SK-N-SH (cell line): ENCODE data around the gene SLC25A29. TPM values are rescaled to one million over a fixed set of nuclear protein-coding genes. Genes with fewer than 3 reads are reported as not detected.

Experiments used
- CTCF ChIA-PET: fragments of 300-600, 350-600 bp; formaldehyde crosslinking; extraction: SDS; loops from one replicate; lab custom pipeline; 2021; lab: Yijun Ruan, JAX
- POLR2A ChIA-PET: fragments of 350-600 bp; sonication (Branson Sonifier 250); formaldehyde crosslinking; extraction: SDS; loops from one replicate; lab custom pipeline; 2020; ENCODE audit warnings: antibody characterized with exemption, inconsistent platforms; lab: Yijun Ruan, JAX
- DNase-seq: peaks from one replicate; pipeline ENCODE4 v3.0.0; 2012
- H2AFZ ChIP-seq: fragments of 200-600 bp; sonication (generic); 2 replicates; pipeline ENCODE4 v1.8.1; 2016; ENCODE audit warnings: antibody characterized with exemption, mild to moderate bottlenecking, low read depth
- H3F3A ChIP-seq: fragments of 200-600 bp; sonication (generic); replicated peaks from 2 replicates; pipeline ENCODE3; 2016; ENCODE audit warnings: antibody characterized with exemption, mild to moderate bottlenecking; ENCODE audit not compliant: insufficient read depth
- H3K27ac ChIP-seq, 2 experiments: fragments of 200-500 bp in 1 of 2; fragments of 200-600 bp in 1 of 2; sonication (Bioruptor generic) in 1 of 2; sonication (generic), shearing (Covaris generic) in 1 of 2; 2 replicates each; pipeline versions ENCODE4 v1.5.1 to v1.6.1; 2014 to 2016; ENCODE audit warnings: low read depth in 2 of 2, inconsistent platforms in 1 of 2, low read length in 1 of 2, mild to moderate bottlenecking in 1 of 2, mixed read lengths in 1 of 2
- H3K27me3 ChIP-seq: fragments of 200-600 bp; sonication (generic), shearing (Covaris generic); 2 replicates; pipeline ENCODE4 v1.6.1; 2016; ENCODE audit warnings: mixed run types; ENCODE audit not compliant: insufficient read depth
- H3K36me3 ChIP-seq, 2 experiments: fragments of 200-500 bp in 1 of 2; fragments of 200-600 bp in 1 of 2; sonication (Bioruptor generic) in 1 of 2; sonication (generic) in 1 of 2; replicated peaks in 1 of 2; 2 replicates each; pipeline versions ENCODE3 to v1.5.1; 2014 to 2016; ENCODE audit warnings: low read length in 1 of 2, mild to moderate bottlenecking in 1 of 2; ENCODE audit not compliant: insufficient read depth in 2 of 2, control insufficient read depth in 1 of 2
- H3K4me1 ChIP-seq, 2 experiments: fragments of 200-500 bp in 1 of 2; fragments of 200-600 bp in 1 of 2; sonication (Bioruptor generic) in 1 of 2; sonication (generic), shearing (Covaris generic) in 1 of 2; 2 replicates each; pipeline versions ENCODE4 v1.5.1 to v1.6.1; 2014 to 2016; ENCODE audit warnings: low read depth in 1 of 2, low read length in 1 of 2, mixed run types in 1 of 2; ENCODE audit not compliant: insufficient read depth in 2 of 2, control insufficient read depth in 1 of 2
- H3K4me2 ChIP-seq: fragments of 200-600 bp; sonication (generic), shearing (Covaris generic); 2 replicates; pipeline ENCODE4 v1.6.1; 2017; ENCODE audit warnings: mixed run types
- H3K4me3 ChIP-seq, 2 experiments: fragments of 200-500 bp in 1 of 2; fragments of 200-600 bp in 1 of 2; sonication (Bioruptor generic) in 1 of 2; sonication (generic), shearing (Covaris generic) in 1 of 2; 2 replicates each; pipeline versions ENCODE4 v1.5.1 to v1.8.1; 2014 to 2016; ENCODE audit warnings: low read depth in 2 of 2, inconsistent platforms in 1 of 2, low read length in 1 of 2, mild to moderate bottlenecking in 1 of 2, mixed read lengths in 1 of 2, moderate library complexity in 1 of 2
- H3K79me2 ChIP-seq: fragments of 200-600 bp; sonication (generic); 2 replicates; pipeline ENCODE4 v1.8.1; 2017; ENCODE audit warnings: mild to moderate bottlenecking; ENCODE audit not compliant: insufficient read depth
- H3K9ac ChIP-seq: fragments of 200-600 bp; sonication (generic); 2 replicates; pipeline ENCODE4 v1.6.1; 2017; ENCODE audit warnings: mixed run types
- H3K9me2 ChIP-seq: fragments of 200-600 bp; sonication (generic); 2 replicates; pipeline ENCODE4 v1.6.1; 2017; ENCODE audit warnings: mixed run types
- H3K9me3 ChIP-seq: fragments of 200-600 bp; sonication (generic); 2 replicates; pipeline ENCODE4 v1.6.1; 2017; ENCODE audit warnings: mixed run types, mild to moderate bottlenecking, moderate library complexity
- H4K20me1 ChIP-seq: fragments of 200-600 bp; sonication (generic); 2 replicates; pipeline ENCODE4 v1.6.1; 2017; ENCODE audit warnings: mild to moderate bottlenecking, mixed run types; ENCODE audit not compliant: insufficient read depth
- ELF1 ChIP-seq: IDR thresholded peaks from 2 replicates; pipeline ENCODE4 v1.4.0; 2012
- EP300 ChIP-seq, 2 experiments: IDR thresholded peaks; 2 replicates each; pipeline versions ENCODE4 v1.4.0 to v1.6.1; 2012; ENCODE audit warnings: borderline replicate concordance in 1 of 2, low read depth in 1 of 2, low read length in 1 of 2
- FOSL2 ChIP-seq: IDR thresholded peaks from 2 replicates; pipeline ENCODE4 v1.4.0; 2012; ENCODE audit warnings: low read depth, mild to moderate bottlenecking, moderate library complexity, borderline replicate concordance
- FOXJ3 ChIP-seq: sonication (generic); formaldehyde crosslinking; IDR thresholded peaks from 2 replicates; pipeline ENCODE4 v1.5.1; 2020; ENCODE audit warnings: mild to moderate bottlenecking, missing genetic modification reagents
- GABPA ChIP-seq: IDR thresholded peaks from 2 replicates; pipeline ENCODE4 v1.4.0; 2012; ENCODE audit warnings: low read depth, mild to moderate bottlenecking
- GATA2 ChIP-seq: sonication (generic); formaldehyde crosslinking; IDR thresholded peaks from 2 replicates; pipeline ENCODE4 v1.5.0; 2020; ENCODE audit warnings: mild to moderate bottlenecking, missing genetic modification reagents
- IRF3 ChIP-seq: fragments of 150-350 bp; IDR thresholded peaks from 2 replicates; pipeline ENCODE4 v1.6.1; 2016; ENCODE audit warnings: mild to moderate bottlenecking, low read depth, low read length
- MAX ChIP-seq: IDR thresholded peaks from 2 replicates; pipeline ENCODE4 v1.4.0; 2012; ENCODE audit warnings: low read depth
- MEF2A ChIP-seq: IDR thresholded peaks from 2 replicates; pipeline ENCODE4 v1.4.0; 2012; ENCODE audit warnings: low read depth, borderline replicate concordance
- PBX3 ChIP-seq: IDR thresholded peaks from 2 replicates; pipeline ENCODE4; 2012
- POLR2AphosphoS5 ChIP-seq: IDR thresholded peaks from 2 replicates; pipeline ENCODE4 v1.6.1; 2012; ENCODE audit warnings: low read depth, low read length
- RAD21 ChIP-seq: IDR thresholded peaks from 2 replicates; pipeline ENCODE4 v1.6.1; 2012; ENCODE audit warnings: mild to moderate bottlenecking, low read length
- RCOR1 ChIP-seq: fragments of 150-350 bp; IDR thresholded peaks from 2 replicates; pipeline ENCODE4 v1.6.1; 2017; ENCODE audit warnings: antibody characterized with exemption, low read length
- RFX5 ChIP-seq: IDR thresholded peaks from 2 replicates; pipeline ENCODE4 v1.6.1; 2012; ENCODE audit warnings: mild to moderate bottlenecking, improper control_type of control experiment, low read length
- SIN3A ChIP-seq: IDR thresholded peaks from 2 replicates; pipeline ENCODE4 v1.6.1; 2012; ENCODE audit warnings: low read depth, mild to moderate bottlenecking, low read length, moderate library complexity, borderline replicate concordance
- SMC3 ChIP-seq: IDR thresholded peaks from 2 replicates; pipeline ENCODE4 v1.6.1; 2012; ENCODE audit warnings: low read depth, low read length, improper control_type of control experiment
- TCF12 ChIP-seq: IDR thresholded peaks from 2 replicates; pipeline ENCODE4 v1.4.0; 2012
- TEAD4 ChIP-seq: IDR thresholded peaks from 2 replicates; pipeline ENCODE4 v1.4.0; 2012; ENCODE audit warnings: mild to moderate bottlenecking, borderline replicate concordance; ENCODE audit not compliant: insufficient read depth
- YY1 ChIP-seq: IDR thresholded peaks from 2 replicates; pipeline ENCODE4 v1.4.0; 2012; ENCODE audit warnings: low read depth, mild to moderate bottlenecking
- ZBTB33 ChIP-seq: IDR thresholded peaks from 2 replicates; pipeline ENCODE4 v1.4.0; 2012; ENCODE audit warnings: low read depth, borderline replicate concordance
- WGBS: methylation state at CpG from one replicate; pipeline ENCODE4 v1.1.6; 2017; ENCODE audit warnings: low lambda C conversion rate; 5-methylcytosine and 5-hydroxymethylcytosine counted together
- polyA plus RNA-seq, 3 experiments: library from polyadenylated mRNA; depleted of rRNA; stranded (reverse); fragments of >200 nt; gene quantifications; 2 replicates each; pipeline ENCODE4 v1.2.3, GENCODE V29; 2012
- TF ChIP-seq, protein P1 (sequence below): fragments of 200-600 bp; sonication (generic); IDR thresholded peaks from 2 replicates; pipeline ENCODE4 v1.6.1; 2017; ENCODE audit warnings: antibody characterized with exemption, mild to moderate bottlenecking, moderate library complexity

The SLC25A29 gene
- polyA plus RNA-seq, 1 of the 3 experiments (the other 2 are of a cell fraction) = 66.9 TPM

- CTCF ChIA-PET = interaction anchor here (0.6 to 1.3 kb wide), 2 partner anchors 47 to 83 kb away, joined by 3 read pairs; no protein-coding TSS in a partner anchor
- H3K27ac ChIP-seq = no peak overlapping the region
- H3K27me3 ChIP-seq = no peaks in the 10 kb centered on the region
- no peaks in the 10 kb centered on the region for H3K9me2 ChIP-seq
- no peaks in the 10 kb centered on the region for H3K79me2 ChIP-seq
- H3F3A ChIP-seq = no peaks in the 10 kb centered on the region
- DNase-seq = no peak
- WGBS = 10% methylated on average over 1 of the region's 11 CpGs
- H2AFZ ChIP-seq = no peak overlapping the region
- H3K36me3 ChIP-seq = peaks cover 4 to 6% of the 10 kb centered on the region in 2 experiments
- H3K4me2 ChIP-seq = no peak overlapping the region
- no peaks in the 10 kb centered on the region for H4K20me1 ChIP-seq
- no peak for TF ChIP-seq EP300 (IDR thresholded peaks at IDR 0.05; ENCODE audit: borderline replicate concordance in 1 of 2, low read depth in 1 of 2, low read length in 1 of 2)
- no peak for TF ChIP-seq TEAD4
- TF ChIP-seq FOXJ3 (CRISPR knock-in tag) = no peak
- no peak for TF ChIP-seq PBX3
- no peak for TF ChIP-seq SMC3
- no peak for TF ChIP-seq RFX5
- no peak for TF ChIP-seq GATA2 (CRISPR knock-in tag)
- TF ChIP-seq RCOR1 = no peak
- TF ChIP-seq GABPA = no peak
- H3K4me3 ChIP-seq = no peak overlapping the region
- POLR2A ChIA-PET = interaction anchor here (0.6 kb wide), 1 partner anchor 79 kb away, joined by 3 read pairs; no protein-coding TSS in a partner anchor
- H3K9me3 ChIP-seq = no peaks in the 10 kb centered on the region
- H3K4me1 ChIP-seq = no peaks in the 10 kb centered on the region; a peak in 1 of 4 replicates
- no peak overlapping the region for H3K9ac ChIP-seq
Measured at GRCh38 chr14:100330007-100330344, 23.7 kb upstream of the SLC25A29 start.

GRCh38 chr14:100329233-100330006 lies 23.2 kb upstream of the SLC25A29 start:
- Histone ChIP-seq H3K36me3 (peaks cover 0 to 2% of the 10 kb centered on the region in 2 experiments), H3K9me3 (no peaks in the 10 kb centered on the region), H2AFZ (no peak overlapping the region), H3K9ac (no peak overlapping the region), H3K4me1 (no peaks in the 10 kb centered on the region; a peak in 1 of 4 replicates), H3K4me3 (no peak overlapping the region), H3K27ac (no peak overlapping the region), H3F3A (no peaks in the 10 kb centered on the region), H4K20me1 (no peaks in the 10 kb centered on the region), H3K4me2 (no peak overlapping the region), H3K27me3 (no peaks in the 10 kb centered on the region), H3K9me2 (no peaks in the 10 kb centered on the region), H3K79me2 (no peaks in the 10 kb centered on the region)
- DNase-seq = no peak
- POLR2A ChIA-PET = no interaction called here
- CTCF ChIA-PET = interaction anchor here (0.6 to 1.3 kb wide), 2 partner anchors 48 to 83 kb away, joined by 3 read pairs; no protein-coding TSS in a partner anchor
- WGBS = 85% methylated on average over 22 of the region's 36 CpGs
- TF ChIP-seq GATA2 (CRISPR knock-in tag) = no peak
- TF ChIP-seq, protein P1, sequence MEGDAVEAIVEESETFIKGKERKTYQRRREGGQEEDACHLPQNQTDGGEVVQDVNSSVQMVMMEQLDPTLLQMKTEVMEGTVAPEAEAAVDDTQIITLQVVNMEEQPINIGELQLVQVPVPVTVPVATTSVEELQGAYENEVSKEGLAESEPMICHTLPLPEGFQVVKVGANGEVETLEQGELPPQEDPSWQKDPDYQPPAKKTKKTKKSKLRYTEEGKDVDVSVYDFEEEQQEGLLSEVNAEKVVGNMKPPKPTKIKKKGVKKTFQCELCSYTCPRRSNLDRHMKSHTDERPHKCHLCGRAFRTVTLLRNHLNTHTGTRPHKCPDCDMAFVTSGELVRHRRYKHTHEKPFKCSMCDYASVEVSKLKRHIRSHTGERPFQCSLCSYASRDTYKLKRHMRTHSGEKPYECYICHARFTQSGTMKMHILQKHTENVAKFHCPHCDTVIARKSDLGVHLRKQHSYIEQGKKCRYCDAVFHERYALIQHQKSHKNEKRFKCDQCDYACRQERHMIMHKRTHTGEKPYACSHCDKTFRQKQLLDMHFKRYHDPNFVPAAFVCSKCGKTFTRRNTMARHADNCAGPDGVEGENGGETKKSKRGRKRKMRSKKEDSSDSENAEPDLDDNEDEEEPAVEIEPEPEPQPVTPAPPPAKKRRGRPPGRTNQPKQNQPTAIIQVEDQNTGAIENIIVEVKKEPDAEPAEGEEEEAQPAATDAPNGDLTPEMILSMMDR = no peak
- TF ChIP-seq ZBTB33 = no peak
- no peak for TF ChIP-seq SIN3A
- TF ChIP-seq MAX = no peak
- TF ChIP-seq FOSL2 = no peak
- TF ChIP-seq MEF2A = no peak
- TF ChIP-seq IRF3 = no peak
- no peak for TF ChIP-seq RAD21
- TF ChIP-seq YY1 = no peak
- no peak for TF ChIP-seq POLR2AphosphoS5
- no peak for TF ChIP-seq TCF12
- no peak for TF ChIP-seq ELF1
- no peak for TF ChIP-seq RCOR1
- no peak for TF ChIP-seq EP300 (IDR thresholded peaks at IDR 0.05; ENCODE audit: borderline replicate concordance in 1 of 2, low read depth in 1 of 2, low read length in 1 of 2)
